ENCODE results near the gene NOTCH1.

DNA sequence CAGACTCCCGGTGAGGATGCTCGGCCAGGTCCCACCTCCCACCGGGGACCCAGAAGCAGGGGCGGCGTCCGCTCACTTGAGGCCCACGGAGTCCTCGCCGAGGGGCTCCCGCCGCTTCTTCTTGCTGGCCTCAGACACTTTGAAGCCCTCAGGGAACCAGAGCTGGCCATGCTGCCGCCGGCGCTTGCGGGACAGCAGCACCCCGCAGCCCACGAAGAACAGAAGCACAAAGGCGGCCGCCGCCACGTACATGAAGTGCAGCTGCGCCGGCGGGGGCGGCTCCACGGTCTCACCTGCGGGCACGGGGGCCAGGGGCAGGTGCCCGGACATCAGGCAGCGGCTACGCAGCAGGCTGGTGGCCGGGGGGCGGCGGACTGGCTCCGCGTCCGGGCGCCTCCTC is 43.7 kb downstream of the NOTCH1 start:
- TF ChIP-seq EZH2 (IDR thresholded peaks at IDR 0.05; ENCODE audit: low read depth, low read length, severe bottlenecking) (no peak), POLR2AphosphoS5 (IDR thresholded peaks at IDR 0.05; ENCODE audit: low read depth, low read length) (no peak), TBP (IDR thresholded peaks at IDR 0.05; ENCODE audit: low read depth, low read length) (no peak), TCF12 (IDR thresholded peaks at IDR 0.05; ENCODE audit: low read depth, low read length) (no peak)
- TF ChIP-seq, protein P1, sequence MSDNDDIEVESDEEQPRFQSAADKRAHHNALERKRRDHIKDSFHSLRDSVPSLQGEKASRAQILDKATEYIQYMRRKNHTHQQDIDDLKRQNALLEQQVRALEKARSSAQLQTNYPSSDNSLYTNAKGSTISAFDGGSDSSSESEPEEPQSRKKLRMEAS (IDR thresholded peaks at IDR 0.05) = no peak
